Measurements from ENCODE around the gene MYH14. TPM values are rescaled to one million over a fixed set of nuclear protein-coding genes. Genes with fewer than 3 reads are reported as not detected.
"Not testable (repeated sequence)": the region's sequence is repeated elsewhere in the genome, so short reads cannot be mapped to it uniquely, and the experiment has no call there.

Gene MYH14
- total RNA-seq, 2 experiments from 2014 or later, result not detected

DNA sequence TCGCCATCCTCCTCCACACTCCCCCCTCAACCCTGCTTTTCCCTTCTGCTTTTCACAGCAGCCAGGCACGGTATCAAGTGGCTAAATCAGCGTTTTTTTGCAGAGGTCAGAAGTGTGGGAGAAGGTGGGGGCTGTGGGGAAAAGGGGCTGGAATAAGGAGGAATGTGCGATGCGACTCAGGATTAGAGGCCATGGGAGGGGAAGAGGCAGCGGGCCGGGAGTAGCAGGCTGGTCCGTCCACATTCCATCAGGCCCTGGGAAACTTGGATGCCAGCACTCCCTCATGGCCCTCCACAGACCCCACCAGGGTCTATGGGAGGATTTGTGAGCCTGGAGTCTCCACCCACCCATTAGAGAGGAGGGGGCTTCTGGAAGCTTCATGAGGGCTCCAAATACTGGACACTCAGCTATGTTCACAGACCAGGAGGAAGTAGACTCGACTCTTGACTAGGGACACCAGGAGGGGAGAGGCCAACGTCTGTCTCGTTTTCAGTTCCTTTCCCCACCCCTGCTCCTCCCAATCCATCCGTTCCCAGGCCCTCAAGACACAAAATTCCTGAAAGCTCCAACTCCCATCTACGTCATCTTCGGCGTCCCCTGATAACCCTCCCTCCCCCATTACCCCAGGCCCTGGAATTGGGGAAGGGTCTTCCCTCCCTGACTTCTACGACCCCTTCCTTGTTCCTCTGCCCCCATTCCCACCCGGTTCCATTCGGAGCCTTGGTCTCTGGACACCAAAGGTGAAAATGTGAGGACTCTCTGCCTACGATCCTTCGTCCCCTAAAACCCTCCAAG, 129.0 kb downstream of the MYH14 start:
- peaks cover 10% of the 10 kb centered on the region for H3K36me3 Mint-ChIP-seq (ENCODE audit: low read depth)
- ATAC-seq (no peak), DNase-seq (no peak)
- TF ChIP-seq, protein P1, sequence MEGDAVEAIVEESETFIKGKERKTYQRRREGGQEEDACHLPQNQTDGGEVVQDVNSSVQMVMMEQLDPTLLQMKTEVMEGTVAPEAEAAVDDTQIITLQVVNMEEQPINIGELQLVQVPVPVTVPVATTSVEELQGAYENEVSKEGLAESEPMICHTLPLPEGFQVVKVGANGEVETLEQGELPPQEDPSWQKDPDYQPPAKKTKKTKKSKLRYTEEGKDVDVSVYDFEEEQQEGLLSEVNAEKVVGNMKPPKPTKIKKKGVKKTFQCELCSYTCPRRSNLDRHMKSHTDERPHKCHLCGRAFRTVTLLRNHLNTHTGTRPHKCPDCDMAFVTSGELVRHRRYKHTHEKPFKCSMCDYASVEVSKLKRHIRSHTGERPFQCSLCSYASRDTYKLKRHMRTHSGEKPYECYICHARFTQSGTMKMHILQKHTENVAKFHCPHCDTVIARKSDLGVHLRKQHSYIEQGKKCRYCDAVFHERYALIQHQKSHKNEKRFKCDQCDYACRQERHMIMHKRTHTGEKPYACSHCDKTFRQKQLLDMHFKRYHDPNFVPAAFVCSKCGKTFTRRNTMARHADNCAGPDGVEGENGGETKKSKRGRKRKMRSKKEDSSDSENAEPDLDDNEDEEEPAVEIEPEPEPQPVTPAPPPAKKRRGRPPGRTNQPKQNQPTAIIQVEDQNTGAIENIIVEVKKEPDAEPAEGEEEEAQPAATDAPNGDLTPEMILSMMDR (IDR thresholded peaks at IDR 0.05), result no peak
- intact Hi-C loops (cut with micrococcal nuclease), result no loop called here
- H3K27ac Mint-ChIP-seq, result no peak overlapping the region
- H3K27me3 Mint-ChIP-seq, result peaks cover 59% of the 10 kb centered on the region
- H3K4me1 Mint-ChIP-seq (ENCODE audit: low read depth), result peaks cover 59% of the 10 kb centered on the region
- POLR2A ChIA-PET, result interaction anchor here (0.9 to 1.2 kb wide), 2 partner anchors 15 to 26 kb away, joined by 3 read pairs; no protein-coding TSS in a partner anchor
- peak overlapping the region; percentile 74 for H3K4me3 Mint-ChIP-seq
- CTCF ChIA-PET, result interaction anchor here (1.7 kb wide), 1 partner anchor 128 kb away, joined by 4 read pairs; no protein-coding TSS in a partner anchor
- peaks cover 7% of the 10 kb centered on the region for H3K9me3 Mint-ChIP-seq

DNA sequence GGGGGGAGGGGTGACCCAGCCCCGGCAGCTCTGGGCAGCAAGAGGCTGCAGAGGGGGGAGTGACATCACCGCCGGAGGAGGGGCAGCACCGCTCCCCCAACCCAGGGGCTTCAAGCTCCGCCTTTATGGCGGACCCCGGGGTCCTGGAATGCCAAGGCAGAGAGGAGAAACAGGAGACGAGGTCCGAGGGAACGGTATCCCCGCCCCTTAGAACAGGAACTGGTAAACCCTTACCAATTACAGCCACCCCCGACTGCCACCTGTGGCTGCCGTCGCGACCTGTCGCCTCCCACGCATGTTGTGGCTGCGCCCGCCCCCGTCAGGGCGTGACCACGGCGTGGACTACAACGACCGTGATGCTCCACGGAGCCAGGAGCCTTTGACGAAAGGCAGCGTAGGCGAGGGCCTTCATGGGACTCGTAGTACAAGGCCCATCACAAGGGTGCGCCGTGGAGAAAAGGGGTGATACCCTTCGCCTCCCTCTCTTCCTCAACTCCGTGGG, 129.9 kb downstream of the MYH14 start:
- Mint-ChIP-seq H3K4me3 (peak overlapping the region; percentile 74), H3K4me1 (ENCODE audit: low read depth) (peaks cover 56% of the 10 kb centered on the region), H3K27me3 (peaks cover 56% of the 10 kb centered on the region), H3K9me3 (peaks cover 7% of the 10 kb centered on the region), H3K27ac (peak overlapping the region; percentile 88), H3K36me3 (ENCODE audit: low read depth) (peaks cover 10% of the 10 kb centered on the region)
- CTCF ChIA-PET, result interaction anchor here (0.9 to 1.7 kb wide), 3 partner anchors 9 to 127 kb away, joined by 4 to 9 read pairs (median 5); no protein-coding TSS in a partner anchor
- TF ChIP-seq, protein P1 (IDR thresholded peaks at IDR 0.05), result no peak
- DNase-seq (peak; percentile 98), ATAC-seq (peak; percentile 65)
- intact Hi-C loops (cut with micrococcal nuclease), result no loop called here
- POLR2A ChIA-PET, result interaction anchor here (1.0 to 2.0 kb wide), 3 partner anchors 11 to 25 kb away, joined by 3 to 6 read pairs (median 4); no protein-coding TSS in a partner anchor

DNA sequence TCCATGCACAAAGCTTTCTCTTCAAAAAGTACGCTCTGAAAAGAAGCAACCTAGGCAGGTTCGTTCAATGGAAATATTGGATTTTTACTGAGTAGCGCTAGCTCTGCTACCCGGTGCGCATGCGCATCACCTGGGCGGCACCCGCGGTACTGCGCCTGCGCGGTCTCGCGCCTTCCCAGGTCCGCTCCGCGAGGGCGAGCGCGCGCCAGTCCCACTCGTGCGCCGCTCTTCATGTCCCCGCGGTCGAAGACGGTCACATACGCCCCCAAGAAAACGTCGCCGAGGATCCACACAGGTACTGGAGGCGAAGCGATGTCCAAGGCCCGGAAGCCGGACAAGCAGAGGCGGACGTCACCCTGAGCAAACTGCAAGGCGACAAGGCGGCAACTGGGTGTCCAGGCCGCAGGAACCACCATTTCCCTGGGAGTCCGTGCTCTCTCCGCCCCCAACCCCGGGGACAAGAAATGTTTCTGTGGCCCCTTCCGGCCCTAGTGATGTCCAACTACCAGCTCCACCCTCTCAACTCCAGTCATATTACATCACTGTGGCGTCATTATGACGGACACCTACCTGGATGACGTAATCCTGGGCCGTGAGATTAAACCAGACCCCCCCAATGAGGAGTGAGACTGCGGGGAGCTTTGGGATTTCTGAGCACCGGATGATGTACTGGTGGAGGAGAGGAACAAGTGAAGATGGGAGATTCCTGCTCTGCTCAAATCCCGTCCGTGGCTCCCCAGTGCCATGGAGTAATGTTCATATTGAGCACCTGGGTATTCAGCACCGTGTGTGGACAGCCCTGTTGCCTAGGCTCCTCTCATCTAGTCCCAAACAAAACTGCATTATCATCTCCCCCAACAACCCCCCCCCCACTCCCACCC, 130.6 kb downstream of the MYH14 start:
- peaks cover 7% of the 10 kb centered on the region for H3K9me3 Mint-ChIP-seq
- POLR2A ChIA-PET, result interaction anchor here (1.0 to 2.0 kb wide), 4 partner anchors 10 to 117 kb away, joined by 3 to 6 read pairs (median 4); no protein-coding TSS in a partner anchor
- TF ChIP-seq, protein P1 (IDR thresholded peaks at IDR 0.05), result peak; percentile 29

DNA sequence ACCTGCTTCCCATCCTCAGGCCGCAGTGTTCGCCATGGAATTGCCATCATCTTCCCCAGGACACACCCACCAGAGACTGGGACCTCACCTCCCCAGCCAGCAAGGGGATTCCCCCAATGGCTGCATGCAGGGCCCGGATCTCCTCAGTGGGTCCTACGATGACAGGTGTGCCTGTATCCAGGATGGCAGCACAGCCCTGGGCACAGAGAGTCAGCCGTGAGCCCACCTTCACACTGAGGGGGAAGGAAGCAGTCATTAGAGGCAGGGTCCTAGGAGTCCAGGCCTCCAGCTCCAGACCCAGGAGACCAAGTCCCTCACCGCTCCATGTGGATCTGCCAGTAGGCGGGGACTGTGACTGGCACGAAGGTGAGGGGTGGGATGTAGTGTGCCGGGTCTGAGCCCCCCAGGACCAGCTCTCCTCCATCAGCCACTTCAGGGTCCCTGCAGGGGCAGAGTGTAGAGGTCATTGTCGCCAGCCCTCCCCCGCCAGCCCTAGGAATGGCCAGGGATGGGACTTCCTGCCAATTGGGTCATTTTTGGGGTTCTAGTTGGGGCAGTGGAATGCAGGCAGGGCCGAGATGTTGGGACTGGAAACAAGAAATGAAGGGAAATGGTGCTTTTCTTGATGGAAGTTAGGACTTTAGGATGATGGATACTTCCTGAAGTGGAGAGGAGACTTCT, 131.5 kb downstream of the MYH14 start:
- ATAC-seq (no peak), DNase-seq (no peak)
- CTCF ChIA-PET, result interaction anchor here (1.6 kb wide), 1 partner anchor 23 kb away, joined by 9 read pairs; no protein-coding TSS in a partner anchor
- Mint-ChIP-seq H3K9me3 (peaks cover 2% of the 10 kb centered on the region), H3K4me3 (no peak overlapping the region), H3K36me3 (ENCODE audit: low read depth) (peaks cover 3% of the 10 kb centered on the region), H3K27me3 (peaks cover 46% of the 10 kb centered on the region), H3K27ac (no peak overlapping the region), H3K4me1 (ENCODE audit: low read depth) (peaks cover 49% of the 10 kb centered on the region)
- intact Hi-C loops (cut with micrococcal nuclease), result no loop called here
- TF ChIP-seq, protein P1 (IDR thresholded peaks at IDR 0.05), result no peak
- POLR2A ChIA-PET, result interaction anchor here (1.0 to 2.0 kb wide), 2 partner anchors 12 to 116 kb away, joined by 3 to 6 read pairs; no protein-coding TSS in a partner anchor

More for the DNA sequence above, 130.6 kb downstream of the MYH14 start:
- Mint-ChIP-seq H3K27ac (peak overlapping the region; percentile 88), H3K36me3 (ENCODE audit: low read depth) (peaks cover 10% of the 10 kb centered on the region), H3K4me3 (peak overlapping the region; percentile 74), H3K27me3 (peaks cover 55% of the 10 kb centered on the region), H3K4me1 (ENCODE audit: low read depth) (peaks cover 56% of the 10 kb centered on the region)
- CTCF ChIA-PET, result interaction anchor here (0.9 to 1.7 kb wide), 3 partner anchors 8 to 126 kb away, joined by 4 to 9 read pairs (median 5); no protein-coding TSS in a partner anchor
- intact Hi-C loops (cut with micrococcal nuclease), result no loop called here
- DNase-seq (no peak), ATAC-seq (peak; percentile 26)

GRCh38 chr19:50337031-50337430, 133.6 kb downstream of the MYH14 start:
- DNase-seq; H3K9me3 Mint-ChIP-seq; intact Hi-C loops (cut with micrococcal nuclease); H3K36me3 Mint-ChIP-seq (ENCODE audit: low read depth); H3K27ac Mint-ChIP-seq; ATAC-seq; H3K4me3 Mint-ChIP-seq; POLR2A ChIA-PET: not testable (repeated sequence)
- CTCF ChIA-PET, result interaction anchor here (1.4 kb wide), 1 partner anchor 20 kb away, joined by 3 read pairs; no protein-coding TSS in a partner anchor
- H3K4me1 Mint-ChIP-seq (ENCODE audit: low read depth), result peaks cover 30% of the 10 kb centered on the region
- H3K27me3 Mint-ChIP-seq, result peaks cover 28% of the 10 kb centered on the region
